DND-41 (cell line): Measurements from ENCODE around the gene ANO3.

Experiments used
- EZH2 ChIP-seq: IDR thresholded peaks from 3 replicates; pipeline ENCODE4 v1.6.1; 2012; ENCODE audit warnings: borderline replicate concordance, low read depth, mild to moderate bottlenecking, moderate library complexity, low read length, inconsistent platforms; ENCODE audit not compliant: severe bottlenecking
- TF ChIP-seq, protein P1 (sequence below): IDR thresholded peaks from 2 replicates; pipeline ENCODE4 v1.5.1; 2012; ENCODE audit warnings: borderline replicate concordance, low read length, moderate library complexity, mild to moderate bottlenecking; ENCODE audit not compliant: poor library complexity, severe bottlenecking; ENCODE audit errors: extremely low read depth

- no peak for TF ChIP-seq EZH2
- TF ChIP-seq, protein P1, sequence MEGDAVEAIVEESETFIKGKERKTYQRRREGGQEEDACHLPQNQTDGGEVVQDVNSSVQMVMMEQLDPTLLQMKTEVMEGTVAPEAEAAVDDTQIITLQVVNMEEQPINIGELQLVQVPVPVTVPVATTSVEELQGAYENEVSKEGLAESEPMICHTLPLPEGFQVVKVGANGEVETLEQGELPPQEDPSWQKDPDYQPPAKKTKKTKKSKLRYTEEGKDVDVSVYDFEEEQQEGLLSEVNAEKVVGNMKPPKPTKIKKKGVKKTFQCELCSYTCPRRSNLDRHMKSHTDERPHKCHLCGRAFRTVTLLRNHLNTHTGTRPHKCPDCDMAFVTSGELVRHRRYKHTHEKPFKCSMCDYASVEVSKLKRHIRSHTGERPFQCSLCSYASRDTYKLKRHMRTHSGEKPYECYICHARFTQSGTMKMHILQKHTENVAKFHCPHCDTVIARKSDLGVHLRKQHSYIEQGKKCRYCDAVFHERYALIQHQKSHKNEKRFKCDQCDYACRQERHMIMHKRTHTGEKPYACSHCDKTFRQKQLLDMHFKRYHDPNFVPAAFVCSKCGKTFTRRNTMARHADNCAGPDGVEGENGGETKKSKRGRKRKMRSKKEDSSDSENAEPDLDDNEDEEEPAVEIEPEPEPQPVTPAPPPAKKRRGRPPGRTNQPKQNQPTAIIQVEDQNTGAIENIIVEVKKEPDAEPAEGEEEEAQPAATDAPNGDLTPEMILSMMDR, result no peak
These were observed 374.3 kb downstream of the ANO3 start for GRCh38 chr11:26706181-26706580.
